HCT116 (cell line): ENCODE results near the gene ABTB2. TPM values are rescaled to one million over a fixed set of nuclear protein-coding genes. Genes with fewer than 3 reads are reported as not detected.

Source experiments
- ATAC-seq: fragments of 200-7000 bp; cut with Tn5 transposase; 2 replicates; pipeline ENCODE4 v1.9.1; 2020; ENCODE audit warnings: mild to moderate bottlenecking, moderate library complexity
- BruUV-seq: library from RNA; stranded (reverse); fragments of 400-500 nt; replicated peaks from 2 replicates; lab custom pipeline; 2021; lab: Mats Ljungman, UMichigan
- CTCF ChIA-PET: fragments of 300-600 bp; sonication (Branson Sonifier 250); formaldehyde crosslinking; loops from one replicate; lab custom pipeline; 2021; ENCODE audit warnings: antibody characterized with exemption; lab: Charles Lee
- POLR2A ChIA-PET: fragments of 300-600, 350-600 bp; sonication (Branson Sonifier 250); formaldehyde crosslinking; loops from one replicate; lab custom pipeline; 2021; ENCODE audit warnings: antibody characterized with exemption; lab: Charles Lee
- RAD21 ChIA-PET, 2 experiments: fragments of 300-600 bp; sonication (Branson Sonifier 250); formaldehyde crosslinking; loops; one replicate each; lab custom pipeline; 2023; ENCODE audit warnings: low total read pairs in 2 of 2; ENCODE audit not compliant: uncharacterized antibody in 2 of 2, unreplicated experiment in 2 of 2, low non-redundant PET in 1 of 2; lab: Charles Lee
- DNase-seq: peaks from one replicate; pipeline ENCODE4 v3.0.0-alpha.2; 2010; ENCODE audit warnings: low read depth, low spot score
- H2AFZ ChIP-seq: fragments of 200-600 bp; shearing (Covaris generic), sonication (generic); 2 replicates; pipeline ENCODE4 v1.6.1; 2017; ENCODE audit warnings: low read depth, mixed run types, mixed read lengths, antibody characterized with exemption, low read length; ENCODE audit not compliant: poor library complexity, severe bottlenecking
- H3K27ac ChIP-seq: 2 replicates; pipeline ENCODE4 v1.5.1; 2012; ENCODE audit warnings: low read depth, low read length
- H3K27me3 ChIP-seq: fragments of 200-600 bp; sonication (generic); 2 replicates; pipeline ENCODE4 v1.6.1; 2016; ENCODE audit warnings: mixed run types, low read length, mixed read lengths; ENCODE audit not compliant: insufficient read depth
- H3K36me3 ChIP-seq, 2 experiments: fragments of 200-500 bp in 1 of 2; fragments of 200-600 bp in 1 of 2; sonication (Bioruptor generic) in 1 of 2; sonication (generic) in 1 of 2; 2 replicates each; pipeline versions ENCODE4 v1.5.1 to v1.6.1; 2014 to 2016; ENCODE audit warnings: low read length in 2 of 2, inconsistent platforms in 1 of 2, mixed read lengths in 1 of 2, mixed run types in 1 of 2; ENCODE audit not compliant: insufficient read depth in 2 of 2, control insufficient read depth in 1 of 2
- H3K4me1 ChIP-seq, 2 experiments: fragments of 200-600 bp in 1 of 2; sonication (generic) in 1 of 2; 2 replicates each; pipeline versions ENCODE4 v1.5.1 to v1.6.1; 2012 to 2017; ENCODE audit warnings: low read length in 2 of 2, inconsistent platforms in 1 of 2, mild to moderate bottlenecking in 1 of 2, mixed read lengths in 1 of 2, mixed run types in 1 of 2, moderate library complexity in 1 of 2; ENCODE audit not compliant: insufficient read depth in 2 of 2, control insufficient read depth in 1 of 2
- H3K4me2 ChIP-seq: fragments of 200-600 bp; sonication (generic); 2 replicates; pipeline ENCODE4 v1.6.1; 2017; ENCODE audit warnings: mixed run types, low read length, mixed read lengths
- H3K4me3 ChIP-seq, 2 experiments: fragments of 200-600 bp in 1 of 2; sonication (generic) in 1 of 2; replicated peaks in 1 of 2; 2 replicates each; pipeline ENCODE4 v1.5.1; 2011 to 2016; ENCODE audit warnings: low read length in 2 of 2, control low read depth in 1 of 2, low read depth in 1 of 2, mild to moderate bottlenecking in 1 of 2, mixed read lengths in 1 of 2, mixed run types in 1 of 2
- H3K79me2 ChIP-seq: fragments of 200-600 bp; sonication (generic); 2 replicates; pipeline ENCODE4 v1.6.1; 2017; ENCODE audit warnings: mild to moderate bottlenecking, mixed run types, low read length, moderate library complexity, mixed read lengths; ENCODE audit not compliant: insufficient read depth
- H3K9ac ChIP-seq: fragments of 200-600 bp; sonication (generic); 2 replicates; pipeline ENCODE4 v1.6.1; 2016; ENCODE audit warnings: low read length, mixed read lengths
- H3K9me2 ChIP-seq: fragments of 200-600 bp; sonication (generic), shearing (Covaris generic); 2 replicates; pipeline ENCODE4 v1.6.1; 2017; ENCODE audit warnings: mixed run types, mild to moderate bottlenecking, moderate library complexity; ENCODE audit not compliant: insufficient read depth
- H3K9me3 ChIP-seq, 2 experiments: fragments of 200-500 bp in 1 of 2; fragments of 200-600 bp in 1 of 2; sonication (Bioruptor generic) in 1 of 2; sonication (generic) in 1 of 2; 2 replicates each; pipeline ENCODE4 v1.6.1; 2014 to 2017; ENCODE audit warnings: low read length in 2 of 2, mixed read lengths in 2 of 2, inconsistent platforms in 1 of 2, low read depth in 1 of 2, mild to moderate bottlenecking in 1 of 2, mixed run types in 1 of 2, moderate library complexity in 1 of 2; ENCODE audit not compliant: control insufficient read depth in 1 of 2, insufficient read depth in 1 of 2
- H4K20me1 ChIP-seq: fragments of 200-600 bp; sonication (generic), shearing (Covaris generic); 2 replicates; pipeline ENCODE4 v1.6.1; 2017; ENCODE audit warnings: mixed run types, mild to moderate bottlenecking, moderate library complexity; ENCODE audit not compliant: insufficient read depth
- ATF3 ChIP-seq: IDR thresholded peaks from 2 replicates; pipeline ENCODE4 v1.6.1; 2012
- EZH2phosphoT487 ChIP-seq: fragments of 200-600 bp; IDR thresholded peaks from 2 replicates; pipeline ENCODE4 v1.6.1; 2018; ENCODE audit warnings: antibody characterized with exemption, borderline replicate concordance
- RAD21 ChIP-seq: IDR thresholded peaks from 2 replicates; pipeline ENCODE4 v1.6.1; 2012; ENCODE audit warnings: low read depth, mild to moderate bottlenecking
- SP1 ChIP-seq: IDR thresholded peaks from 2 replicates; pipeline ENCODE4 v1.6.1; 2012; ENCODE audit warnings: low read depth
- TCF7L2 ChIP-seq: IDR thresholded peaks from 2 replicates; pipeline ENCODE4 v1.7.0; 2011; ENCODE audit warnings: borderline replicate concordance, inconsistent platforms; ENCODE audit not compliant: insufficient read depth, insufficient read length; ENCODE audit errors: extremely low read depth
- YY1 ChIP-seq: IDR thresholded peaks from 2 replicates; pipeline ENCODE4 v1.6.1; 2011; ENCODE audit warnings: low read length, low read depth, moderate library complexity, mild to moderate bottlenecking; ENCODE audit not compliant: insufficient replicate concordance; ENCODE audit errors: extremely low read depth
- intact Hi-C: fragments of 100-400 bp; cut with micrococcal nuclease; formaldehyde crosslinking; loops from 2 replicates; pipeline ENCODE4 v1.10.0; 2022
- total RNA-seq: library from RNA; stranded (reverse); gene quantifications from one replicate; pipeline ENCODE4 v1.2.1, GENCODE V29; 2021; ENCODE audit not compliant: unreplicated experiment
- TF ChIP-seq, protein P1 (sequence below): IDR thresholded peaks from 2 replicates; pipeline ENCODE4 v1.6.1; 2012

Gene ABTB2
- total RNA-seq, 1 experiment from 2014 or later = 6.8 TPM

DNA sequence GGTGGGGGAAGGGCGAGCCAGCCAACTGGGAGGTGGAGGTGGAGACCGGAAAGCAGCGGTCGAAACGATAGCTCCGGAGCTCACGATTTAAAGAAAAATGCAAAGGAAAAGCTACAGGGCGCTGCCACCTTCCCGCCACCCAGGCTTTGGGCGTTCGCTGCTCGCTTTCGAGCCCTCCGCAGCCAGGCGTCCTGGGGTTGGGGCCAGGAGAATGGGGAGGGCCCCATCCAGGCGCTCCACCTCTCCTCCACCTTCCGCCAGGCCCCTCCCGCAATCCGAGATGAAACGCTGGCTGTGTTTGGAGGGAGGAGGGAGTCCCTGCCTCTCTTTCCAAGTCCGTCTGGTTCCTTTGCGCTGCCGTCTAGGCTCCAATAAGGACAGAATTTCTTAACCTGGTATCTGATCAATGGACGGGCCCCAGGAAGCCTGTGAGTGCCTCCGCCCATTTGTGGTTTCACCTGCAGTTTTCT, 483 bp upstream of the ABTB2 start:
- ATAC-seq (peak; percentile 72), DNase-seq (peak; percentile 65)
- H3K36me3 ChIP-seq = no peaks in the 10 kb centered on the region
- H3K27me3 ChIP-seq = no peaks in the 10 kb centered on the region
- peaks cover 3 to 30% of the 10 kb centered on the region in 2 experiments; a peak in 3 of 4 replicates for H3K4me1 ChIP-seq
- peak overlapping the region; percentile 74 for H3K9ac ChIP-seq
- H2AFZ ChIP-seq = peak overlapping the region; percentile 92
- H3K4me2 ChIP-seq = peak overlapping the region; percentile 97
- peaks cover 6% of the 10 kb centered on the region; the same call in 1 of the 2 replicates for H3K79me2 ChIP-seq
- BruUV-seq = TSS peak; percentile 74
- ChIA-PET RAD21 (interaction anchor here (0.6 to 4.0 kb wide), 8 partner anchors 107 to 186 kb away, joined by 3 to 33 read pairs (median 4); no protein-coding TSS in a partner anchor), CTCF (interaction anchor here (0.9 to 4.3 kb wide), 9 partner anchors 9 to 370 kb away, joined by 3 to 93 read pairs (median 4); no protein-coding TSS in a partner anchor), POLR2A (interaction anchor here (0.6 to 2.9 kb wide), 12 partner anchors 11 to 375 kb away, joined by 3 to 22 read pairs (median 4); partner anchors contain the start of gene NAT10)
- no peaks in the 10 kb centered on the region for H3K9me3 ChIP-seq
- no peaks in the 10 kb centered on the region for H3K9me2 ChIP-seq
- peak overlapping the region; percentile 62 for H3K27ac ChIP-seq
- H4K20me1 ChIP-seq = no peaks in the 10 kb centered on the region
- TF ChIP-seq SP1 (peak; percentile 12; the same call in 1 of the 2 replicates), YY1 (peak; percentile 31), TCF7L2 (peak; percentile 63), EZH2phosphoT487 (no peak), RAD21 (peak; percentile 29; the same call in 1 of the 2 replicates), ATF3 (no peak)
- TF ChIP-seq, protein P1, sequence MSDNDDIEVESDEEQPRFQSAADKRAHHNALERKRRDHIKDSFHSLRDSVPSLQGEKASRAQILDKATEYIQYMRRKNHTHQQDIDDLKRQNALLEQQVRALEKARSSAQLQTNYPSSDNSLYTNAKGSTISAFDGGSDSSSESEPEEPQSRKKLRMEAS = peak; percentile 7; the same call in 1 of the 2 replicates
- intact Hi-C loops = loop anchor here (2.0 to 5.0 kb wide), 5 partner anchors 96 to 541 kb away; partner anchors contain the start of gene NAT10
- H3K4me3 ChIP-seq = peak overlapping the region; percentile 56 to 63
